Measurements from ENCODE around the gene HEPHL1. TPM values are rescaled to one million over a fixed set of nuclear protein-coding genes. Genes with fewer than 3 reads are reported as not detected.

Gene HEPHL1
- total RNA-seq, 1 experiment from 2014 or later: not detected

GRCh38 chr11:94010136-94010535 lies 11.0 kb upstream of the HEPHL1 start:
- in situ Hi-C loops (cut with HindIII; ENCODE audit: low sequenced_read_pairs): no loop called here
- DNase-seq (ENCODE audit: low spot score): no peak

DNA sequence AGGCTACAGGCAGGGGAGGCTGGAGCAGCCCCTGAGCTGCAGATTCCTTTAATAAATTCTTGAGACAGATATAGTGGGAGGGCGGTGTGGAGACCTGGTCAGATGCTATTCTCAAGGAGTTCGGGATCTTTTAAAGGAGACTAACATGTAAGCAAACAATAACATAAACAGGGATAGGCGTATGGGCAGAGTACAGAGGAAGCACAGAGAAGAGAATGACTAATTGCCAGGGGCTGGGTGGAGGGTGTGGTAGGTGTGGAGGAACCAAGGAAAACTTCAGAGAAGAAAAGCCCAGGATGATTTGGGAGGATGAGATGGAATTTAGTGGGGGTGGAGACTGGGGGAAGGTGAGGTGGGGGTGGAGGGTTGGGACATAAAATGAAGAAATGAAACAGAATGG lies 9.7 kb upstream of the HEPHL1 start:
- no peak for DNase-seq (ENCODE audit: low spot score)
- in situ Hi-C loops (cut with HindIII; ENCODE audit: low sequenced_read_pairs): no loop called here

GRCh38 chr11:94017446-94017845 lies 3.7 kb upstream of the HEPHL1 start:
- no peak for DNase-seq (ENCODE audit: low spot score)
- in situ Hi-C loops (cut with HindIII; ENCODE audit: low sequenced_read_pairs): no loop called here

DNA sequence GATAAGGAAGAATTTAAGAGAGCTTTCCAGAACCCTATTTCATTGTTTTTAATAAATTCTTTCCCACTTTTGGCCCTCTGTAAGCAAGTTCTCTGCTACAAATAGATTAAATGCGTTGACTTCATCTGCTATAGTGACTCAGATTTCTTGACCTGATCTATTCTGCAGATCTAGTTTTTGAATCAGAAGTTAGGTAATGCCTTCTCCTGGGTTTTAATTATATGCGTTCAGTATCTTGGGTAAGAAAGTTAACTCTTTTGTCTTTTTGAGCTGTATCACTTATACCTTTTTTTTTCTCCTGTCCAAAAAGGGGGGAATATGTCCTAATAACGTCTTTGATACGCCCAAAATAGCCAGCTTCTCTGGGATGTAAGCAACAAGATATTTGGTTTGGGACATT lies 2.4 kb upstream of the HEPHL1 start:
- in situ Hi-C loops (cut with HindIII; ENCODE audit: low sequenced_read_pairs): no loop called here
- no peak for DNase-seq (ENCODE audit: low spot score)

DNA sequence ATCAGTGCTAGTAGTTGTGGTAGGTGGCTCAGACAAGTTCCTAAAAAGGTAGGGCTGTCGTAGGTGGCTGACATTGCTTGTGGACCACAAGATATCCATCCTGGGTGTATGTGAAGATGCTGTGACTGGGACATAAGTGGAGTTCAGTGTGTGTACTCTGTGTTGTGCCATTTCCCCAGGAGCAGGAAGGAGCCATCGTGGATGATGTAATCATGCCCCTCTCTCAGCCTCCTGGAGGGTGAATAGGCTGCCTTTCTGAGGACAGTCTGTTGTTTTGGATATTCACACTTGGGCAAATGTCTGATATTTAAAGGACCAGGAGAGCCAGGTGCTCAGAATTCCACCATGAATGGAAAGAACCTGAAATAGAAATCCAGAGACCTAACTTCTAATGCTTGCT lies 2.7 kb downstream of the HEPHL1 start:
- DNase-seq (ENCODE audit: low spot score): no peak
- in situ Hi-C loops (cut with HindIII; ENCODE audit: low sequenced_read_pairs): no loop called here

DNA sequence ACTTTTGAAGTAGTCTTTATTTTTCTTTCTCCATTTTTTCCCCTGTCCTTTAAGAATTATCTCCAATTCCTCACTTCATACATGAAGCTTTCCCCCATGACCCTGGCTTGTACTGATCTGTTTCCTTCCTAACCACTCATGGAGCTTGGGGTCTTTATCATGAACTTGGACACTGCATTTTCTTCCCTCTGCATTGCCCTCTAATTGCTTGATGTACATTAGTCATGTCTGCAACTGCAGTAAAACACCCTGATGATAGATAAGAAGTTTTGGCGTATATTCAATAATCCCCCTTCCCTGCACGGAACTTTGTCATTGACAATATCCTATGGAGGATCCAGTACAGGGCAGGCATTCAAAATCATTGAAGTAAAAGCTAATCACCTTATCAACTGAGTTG lies 3.4 kb downstream of the HEPHL1 start:
- no peak for DNase-seq (ENCODE audit: low spot score)
- in situ Hi-C loops (cut with HindIII; ENCODE audit: low sequenced_read_pairs): no loop called here

DNA sequence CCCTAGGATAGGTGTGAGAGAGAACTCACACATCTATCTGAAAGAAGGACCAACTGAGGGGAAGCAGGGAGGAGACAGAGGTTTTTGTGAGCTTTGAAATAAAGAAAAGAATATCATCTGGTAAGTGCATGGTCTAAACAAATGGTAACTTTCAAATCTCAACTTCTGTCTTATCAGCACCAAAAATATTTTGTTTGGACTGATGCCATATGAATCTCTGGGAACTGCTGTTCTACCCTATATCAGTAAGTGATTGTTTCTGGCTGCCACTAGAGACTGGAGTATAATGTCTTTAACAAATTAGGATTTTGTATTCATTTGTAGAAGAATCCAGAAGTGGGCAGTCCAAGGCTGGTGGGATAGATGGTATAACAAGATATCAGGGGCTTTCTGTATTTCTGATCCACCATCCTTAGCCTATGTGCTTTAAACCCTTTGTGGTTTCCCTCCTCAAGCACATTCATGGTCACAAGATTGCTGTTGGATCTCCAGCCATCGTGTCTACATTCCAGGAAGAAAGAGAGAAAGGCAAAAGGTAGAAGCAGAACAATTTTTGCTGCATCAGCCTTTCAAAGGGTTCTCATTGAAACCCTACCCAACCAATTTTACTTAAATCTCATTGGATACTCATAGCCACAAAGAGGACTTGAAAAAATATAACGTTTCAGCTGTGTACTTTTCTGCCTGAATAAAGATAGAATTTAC lies 4.7 kb downstream of the HEPHL1 start:
- in situ Hi-C loops (cut with HindIII; ENCODE audit: low sequenced_read_pairs): no loop called here

DNA sequence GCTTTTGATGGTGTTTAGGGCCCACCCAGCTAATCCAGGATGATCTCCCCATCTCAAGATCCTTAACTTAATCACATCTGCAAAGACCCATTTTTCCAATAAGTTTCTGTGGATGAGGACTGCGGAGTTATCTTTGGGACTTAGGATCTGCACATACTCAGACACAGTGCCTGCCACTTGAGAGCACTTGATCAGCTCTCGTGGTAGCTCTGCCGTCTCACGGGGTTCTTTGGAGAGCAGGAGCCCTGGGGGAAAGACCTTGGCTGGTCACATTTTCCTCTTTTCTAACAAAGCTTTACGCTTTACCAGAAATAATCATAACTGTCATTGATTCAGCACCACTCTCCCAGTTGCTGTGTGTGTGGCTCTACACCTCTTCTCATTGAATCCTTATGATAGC lies 6.1 kb downstream of the HEPHL1 start:
- in situ Hi-C loops (cut with HindIII; ENCODE audit: low sequenced_read_pairs): no loop called here
- no peak for DNase-seq (ENCODE audit: low spot score)

More for the DNA sequence above, 4.7 kb downstream of the HEPHL1 start:
- DNase-seq (ENCODE audit: low spot score): no peak

GRCh38 chr11:94028436-94028835 lies 7.3 kb downstream of the HEPHL1 start:
- no peak for DNase-seq (ENCODE audit: low spot score)
- in situ Hi-C loops (cut with HindIII; ENCODE audit: low sequenced_read_pairs): no loop called here

- no peak for DNase-seq (ENCODE audit: low spot score)
- in situ Hi-C loops (cut with HindIII; ENCODE audit: low sequenced_read_pairs): no loop called here
Measured at GRCh38 chr11:94030059-94030458, 8.9 kb downstream of the HEPHL1 start.

DNA sequence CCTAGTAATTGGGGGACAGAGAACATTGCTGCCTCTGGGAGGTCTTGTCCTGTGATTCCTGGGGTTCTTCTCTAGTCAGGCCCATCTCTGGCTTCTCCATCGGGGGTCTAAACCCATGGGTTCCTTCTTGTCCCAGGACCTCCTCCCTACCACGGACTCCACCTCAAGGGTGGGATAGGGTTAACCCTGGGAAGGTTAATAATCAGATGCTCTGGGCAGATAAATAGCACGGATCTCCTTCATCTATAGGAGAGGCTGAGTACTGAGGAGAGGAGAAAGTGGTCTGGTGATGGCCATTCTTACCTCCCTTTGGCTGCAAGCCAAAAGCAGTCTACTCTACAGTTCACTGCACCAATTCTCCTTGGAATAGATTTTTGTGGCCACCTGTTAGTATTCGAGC lies 10.5 kb downstream of the HEPHL1 start:
- in situ Hi-C loops (cut with HindIII; ENCODE audit: low sequenced_read_pairs): no loop called here
- no peak for DNase-seq (ENCODE audit: low spot score)

GRCh38 chr11:94032066-94032465 lies 10.9 kb downstream of the HEPHL1 start:
- no peak for DNase-seq (ENCODE audit: low spot score)
- in situ Hi-C loops (cut with HindIII; ENCODE audit: low sequenced_read_pairs): no loop called here

- in situ Hi-C loops (cut with HindIII; ENCODE audit: low sequenced_read_pairs): no loop called here
Measured at GRCh38 chr11:94032725-94033124, 11.6 kb downstream of the HEPHL1 start.

DNA sequence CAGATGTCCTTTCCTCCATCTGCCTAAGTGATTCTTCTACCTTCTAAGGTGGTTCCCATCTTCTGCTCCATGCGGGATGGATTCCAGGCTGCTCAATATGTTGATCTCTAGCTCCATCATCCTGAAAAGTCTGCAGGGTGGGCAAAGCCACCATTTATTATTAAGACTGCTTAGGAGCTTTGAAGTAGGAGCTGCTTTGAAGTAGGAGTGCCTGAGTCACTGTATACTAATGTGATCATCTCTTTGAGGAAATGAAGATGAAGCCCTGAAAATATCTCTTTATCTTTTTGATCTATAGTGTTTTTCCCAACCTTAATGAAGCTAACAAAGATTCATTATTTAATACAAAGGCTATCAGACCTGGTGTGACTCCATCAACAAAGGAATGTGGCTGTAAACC lies 13.1 kb downstream of the HEPHL1 start:
- in situ Hi-C loops (cut with HindIII; ENCODE audit: low sequenced_read_pairs): no loop called here
- DNase-seq (ENCODE audit: low spot score): no peak

More at GRCh38 chr11:94032725-94033124, 11.6 kb downstream of the HEPHL1 start:
- DNase-seq (ENCODE audit: low spot score): no peak

DNA sequence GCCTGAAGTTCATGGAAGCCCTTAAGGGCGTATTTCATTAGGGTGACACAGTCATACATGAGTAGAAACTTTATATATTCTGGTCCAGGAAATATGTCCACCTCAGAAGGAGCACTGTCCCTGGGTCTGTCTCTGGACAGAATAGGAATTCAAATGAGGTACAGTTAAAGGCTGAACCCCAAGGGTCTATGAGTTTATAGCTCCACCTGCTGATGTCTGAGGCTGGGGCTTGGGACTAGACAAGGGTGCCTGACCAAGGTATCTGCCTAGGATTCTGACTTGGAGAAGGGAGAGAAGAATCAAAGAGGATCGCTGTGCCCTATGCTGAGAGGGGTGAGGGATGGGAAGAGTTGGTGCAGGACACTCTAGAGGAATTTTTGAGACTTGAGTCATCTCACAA lies 14.9 kb downstream of the HEPHL1 start:
- no peak for DNase-seq (ENCODE audit: low spot score)
- in situ Hi-C loops (cut with HindIII; ENCODE audit: low sequenced_read_pairs): no loop called here

GRCh38 chr11:94043241-94043640 lies 22.1 kb downstream of the HEPHL1 start:
- in situ Hi-C loops (cut with HindIII; ENCODE audit: low sequenced_read_pairs): no loop called here
- no peak for DNase-seq (ENCODE audit: low spot score)

DNA sequence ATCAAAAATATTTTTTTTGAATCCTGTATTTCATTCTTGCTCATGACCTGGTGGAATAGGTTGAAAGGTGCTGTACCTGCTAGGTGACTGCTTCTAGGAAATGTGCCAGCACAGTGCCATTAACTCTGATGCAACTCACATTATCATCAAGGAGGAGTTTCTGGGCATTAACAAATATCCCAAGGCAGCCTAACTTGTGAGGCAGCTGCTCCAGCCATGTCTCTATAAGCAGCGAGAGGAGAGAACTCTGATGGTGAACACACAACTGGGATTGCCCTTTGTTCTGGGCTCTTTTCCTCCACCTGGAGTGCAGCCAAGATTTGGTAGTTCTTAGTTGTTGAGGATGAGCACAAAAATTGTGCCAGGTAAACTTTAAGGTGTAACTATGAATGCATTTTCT lies 25.6 kb downstream of the HEPHL1 start:
- DNase-seq (ENCODE audit: low spot score): no peak
- in situ Hi-C loops (cut with HindIII; ENCODE audit: low sequenced_read_pairs): no loop called here

DNA sequence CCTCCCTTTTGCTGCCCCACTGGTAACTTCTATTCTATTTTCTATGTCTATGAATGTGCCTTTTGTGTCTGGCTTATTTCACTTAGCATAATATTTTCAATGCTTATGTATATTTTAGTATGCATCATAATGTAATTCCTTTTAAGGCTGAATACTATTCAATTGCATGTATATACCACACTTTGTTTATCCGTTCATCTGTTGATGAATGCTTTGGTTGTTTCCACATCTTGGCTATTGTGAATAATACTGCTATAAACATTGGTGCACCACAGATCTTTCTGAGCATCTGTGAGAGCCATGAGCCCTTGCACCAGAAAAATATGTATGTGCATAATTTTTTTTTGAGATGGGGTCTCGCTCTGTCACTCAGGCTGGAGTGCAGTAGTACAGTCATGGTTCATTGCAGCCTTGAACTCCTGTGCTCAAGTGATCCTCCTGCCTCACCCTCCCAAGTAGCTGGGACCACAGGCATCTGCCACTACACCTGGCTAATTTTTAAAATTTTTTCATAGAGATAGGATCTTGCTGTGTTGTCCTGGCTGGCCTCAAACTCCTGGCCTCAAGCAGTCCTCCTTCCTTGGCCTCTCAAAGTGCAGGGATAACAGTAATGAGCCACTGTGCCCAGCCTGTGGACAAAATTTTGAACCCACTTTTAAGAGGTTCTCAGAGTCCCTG lies 27.0 kb downstream of the HEPHL1 start:
- no peak for DNase-seq (ENCODE audit: low spot score)
- in situ Hi-C loops (cut with HindIII; ENCODE audit: low sequenced_read_pairs): no loop called here

DNA sequence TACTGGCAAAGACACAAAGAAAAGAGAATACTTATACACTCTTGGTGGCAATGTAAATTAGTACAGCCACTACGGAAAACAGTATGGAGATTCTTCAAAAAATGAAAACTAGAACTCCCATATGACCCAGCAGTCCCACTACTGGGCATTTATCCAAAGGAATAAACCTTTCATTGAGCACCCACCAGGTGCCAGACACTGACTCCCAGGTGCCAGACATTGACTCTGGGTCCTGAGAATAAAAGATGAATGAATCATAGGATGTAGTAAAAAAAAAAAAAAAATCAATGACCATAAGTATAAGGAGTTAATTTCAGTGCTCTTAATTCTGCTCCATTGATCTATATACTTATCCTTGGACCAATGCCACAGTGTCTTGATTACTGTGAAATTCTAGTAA lies 28.2 kb downstream of the HEPHL1 start:
- in situ Hi-C loops (cut with HindIII; ENCODE audit: low sequenced_read_pairs): no loop called here
- DNase-seq (ENCODE audit: low spot score): no peak

DNA sequence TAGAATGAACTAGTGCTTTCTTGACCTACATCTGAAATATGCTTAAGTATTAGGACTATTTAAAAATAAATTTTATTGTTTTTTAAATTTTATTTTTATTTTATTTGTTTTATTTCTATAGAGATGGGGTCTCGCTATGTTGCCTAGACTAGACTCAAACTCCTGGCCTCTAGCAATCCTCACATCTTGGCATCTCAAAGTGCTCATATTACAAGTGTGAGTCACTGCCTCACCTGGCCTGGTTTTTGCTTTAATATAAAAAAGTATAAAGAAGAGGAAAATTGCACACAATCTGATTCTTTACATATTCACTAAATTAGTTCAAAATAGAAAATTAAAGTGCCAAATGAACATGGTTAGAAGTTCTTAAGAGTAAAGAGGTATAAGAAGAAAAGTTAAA lies 37.5 kb downstream of the HEPHL1 start:
- in situ Hi-C loops (cut with HindIII; ENCODE audit: low sequenced_read_pairs): no loop called here
- no peak for DNase-seq (ENCODE audit: low spot score)

DNA sequence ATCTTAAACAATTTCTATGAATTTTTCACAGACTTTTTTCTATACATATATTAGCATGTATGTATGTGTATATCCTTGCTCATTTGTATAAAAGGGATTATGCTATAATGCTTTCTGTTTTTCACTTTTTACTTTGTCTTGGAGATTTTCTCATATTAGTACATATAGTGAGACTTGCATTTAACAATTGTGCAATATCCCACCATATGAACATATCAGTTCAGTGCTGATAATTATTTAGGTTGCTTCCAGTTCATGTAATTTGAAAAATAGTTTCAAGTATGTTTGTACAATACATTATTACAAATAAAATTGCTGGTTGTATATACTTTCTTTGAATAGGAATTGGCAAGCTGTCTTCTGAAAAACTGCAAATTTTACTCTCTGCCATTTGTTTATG lies 37.9 kb downstream of the HEPHL1 start:
- in situ Hi-C loops (cut with HindIII; ENCODE audit: low sequenced_read_pairs): no loop called here
- no peak for DNase-seq (ENCODE audit: low spot score)
